ENCODE results near the gene DAAM1. TPM values are rescaled to one million over a fixed set of nuclear protein-coding genes. Genes with fewer than 3 reads are reported as not detected.

Gene DAAM1
- total RNA-seq, 1 donor: 19.5 TPM

DNA sequence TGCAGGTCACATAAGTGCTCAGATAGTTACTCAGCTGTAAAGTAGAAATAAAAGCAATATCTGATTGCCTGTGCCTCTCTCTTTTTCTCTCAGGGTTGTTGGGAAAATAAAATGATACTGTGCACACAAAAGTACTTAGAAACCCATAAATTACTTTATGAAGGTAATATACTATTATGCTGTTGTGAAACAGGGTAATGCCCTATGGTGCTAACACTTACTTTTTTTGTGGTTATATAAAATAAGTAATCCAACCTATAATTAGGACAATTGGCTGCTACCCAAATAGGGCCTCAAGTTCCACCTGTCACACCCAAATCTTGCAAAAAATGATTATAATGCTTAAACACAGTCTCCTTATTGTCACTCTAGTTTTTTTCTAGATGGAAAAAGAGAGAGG is 50.6 kb downstream of the DAAM1 start:
- DNase-seq (ENCODE audit: insufficient read length, low spot score, missing footprints): no peak
- Histone ChIP-seq H3K4me1 (ENCODE audit: insufficient read depth, low read length) (no peaks in the 10 kb centered on the region), H3K27me3 (ENCODE audit: insufficient read depth, low read length) (no peaks in the 10 kb centered on the region), H3K36me3 (ENCODE audit: insufficient read depth, low read length) (no peaks in the 10 kb centered on the region), H2AFZ (ENCODE audit: low read length) (no peak overlapping the region), H3K4me2 (ENCODE audit: insufficient read depth, low read length) (no peak overlapping the region), H4K20me1 (ENCODE audit: insufficient read depth, low read length) (peaks cover 13% of the 10 kb centered on the region), H3K9me3 (ENCODE audit: low read depth, low read length) (no peaks in the 10 kb centered on the region), H3K4me3 (ENCODE audit: insufficient read depth, low read length) (no peak overlapping the region), H3K27ac (ENCODE audit: low read depth, low read length) (no peak overlapping the region), H3K79me2 (ENCODE audit: insufficient read depth, low read length) (peaks cover 31% of the 10 kb centered on the region)
- TF ChIP-seq CTCF (IDR thresholded peaks at IDR 0.05; ENCODE audit: extremely low read depth, low read depth, low read length): no peak

DNA sequence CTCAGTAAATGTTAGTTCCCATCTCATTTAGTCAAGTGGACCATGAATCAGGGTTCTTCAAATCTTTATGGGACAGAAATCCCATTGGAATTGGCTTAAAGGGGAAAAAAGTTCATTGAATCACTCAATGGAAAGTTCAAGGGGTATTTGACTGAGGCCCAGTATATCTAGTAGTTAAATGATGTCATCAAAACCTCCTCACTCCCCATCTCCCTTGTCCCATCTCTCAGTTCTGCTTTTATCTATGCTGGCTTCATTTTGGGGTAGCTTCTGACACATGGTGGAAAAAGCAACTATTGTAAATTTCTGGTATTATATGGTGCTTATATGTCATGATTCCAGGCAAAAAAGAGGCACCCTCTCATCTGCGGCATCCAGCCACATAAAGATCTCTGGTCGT is 51.9 kb downstream of the DAAM1 start:
- Histone ChIP-seq H3K4me2 (ENCODE audit: insufficient read depth, low read length) (no peak overlapping the region), H3K4me3 (ENCODE audit: insufficient read depth, low read length) (no peak overlapping the region), H2AFZ (ENCODE audit: low read length) (no peak overlapping the region), H3K4me1 (ENCODE audit: insufficient read depth, low read length) (no peaks in the 10 kb centered on the region), H3K9me3 (ENCODE audit: low read depth, low read length) (no peaks in the 10 kb centered on the region), H3K79me2 (ENCODE audit: insufficient read depth, low read length) (peaks cover 31% of the 10 kb centered on the region), H4K20me1 (ENCODE audit: insufficient read depth, low read length) (peaks cover 13% of the 10 kb centered on the region), H3K27ac (ENCODE audit: low read depth, low read length) (no peak overlapping the region), H3K36me3 (ENCODE audit: insufficient read depth, low read length) (no peaks in the 10 kb centered on the region), H3K27me3 (ENCODE audit: insufficient read depth, low read length) (no peaks in the 10 kb centered on the region)
- TF ChIP-seq CTCF (IDR thresholded peaks at IDR 0.05; ENCODE audit: extremely low read depth, low read depth, low read length): no peak
- DNase-seq (ENCODE audit: insufficient read length, low spot score, missing footprints): no peak

DNA sequence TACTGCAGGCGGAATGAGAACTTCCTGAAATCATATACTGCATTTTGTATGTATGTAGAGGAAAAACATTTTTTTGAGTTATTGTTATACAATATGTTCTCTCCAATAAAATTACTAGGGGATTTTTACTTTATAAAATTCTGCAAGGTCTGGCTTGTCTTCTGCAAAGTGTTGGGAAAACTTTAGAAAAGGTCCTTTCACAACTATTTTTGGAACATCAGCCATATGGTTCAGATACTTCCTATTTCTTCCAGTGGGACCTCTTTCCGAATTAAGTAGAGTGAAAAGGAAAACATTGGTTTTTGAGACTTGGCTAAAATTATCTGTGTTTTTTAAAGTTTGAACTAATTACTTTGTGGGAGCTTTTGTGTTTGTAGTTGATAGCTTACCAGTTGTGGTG is 52.7 kb downstream of the DAAM1 start:
- H3K36me3 ChIP-seq (ENCODE audit: insufficient read depth, low read length): no peaks in the 10 kb centered on the region
- H3K9me3 ChIP-seq (ENCODE audit: low read depth, low read length): no peaks in the 10 kb centered on the region
- no peak for DNase-seq (ENCODE audit: insufficient read length, low spot score, missing footprints)
- H2AFZ ChIP-seq (ENCODE audit: low read length): no peak overlapping the region
- peaks cover 13% of the 10 kb centered on the region for H4K20me1 ChIP-seq (ENCODE audit: insufficient read depth, low read length)
- no peak overlapping the region for H3K4me3 ChIP-seq (ENCODE audit: insufficient read depth, low read length)
- H3K4me2 ChIP-seq (ENCODE audit: insufficient read depth, low read length): no peak overlapping the region
- no peaks in the 10 kb centered on the region for H3K27me3 ChIP-seq (ENCODE audit: insufficient read depth, low read length)
- no peak overlapping the region for H3K27ac ChIP-seq (ENCODE audit: low read depth, low read length)
- peaks cover 31% of the 10 kb centered on the region for H3K79me2 ChIP-seq (ENCODE audit: insufficient read depth, low read length)
- TF ChIP-seq CTCF (IDR thresholded peaks at IDR 0.05; ENCODE audit: extremely low read depth, low read depth, low read length): no peak
- H3K4me1 ChIP-seq (ENCODE audit: insufficient read depth, low read length): no peaks in the 10 kb centered on the region

DNA sequence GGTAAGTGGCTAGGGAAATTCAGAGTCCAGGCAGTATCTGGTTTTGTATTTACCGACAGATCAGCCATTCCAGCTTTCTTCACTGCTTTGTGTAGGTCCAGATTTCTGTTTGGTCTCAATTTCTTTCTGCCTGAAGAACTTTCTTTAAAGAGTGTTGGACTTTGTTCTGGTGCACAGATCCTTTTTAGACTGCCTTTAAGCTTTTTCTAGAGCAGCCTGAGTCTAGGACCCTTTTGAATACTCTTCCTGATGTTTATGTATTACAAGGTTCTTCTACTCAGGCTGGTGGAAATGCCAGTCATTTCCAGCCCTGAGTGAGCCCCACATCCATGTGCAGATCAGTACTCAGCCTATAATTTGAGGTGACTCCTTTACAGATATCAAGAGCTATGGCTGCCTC is 54.7 kb downstream of the DAAM1 start:
- peaks cover 1% of the 10 kb centered on the region for H4K20me1 ChIP-seq (ENCODE audit: insufficient read depth, low read length)
- no peaks in the 10 kb centered on the region for H3K27me3 ChIP-seq (ENCODE audit: insufficient read depth, low read length)
- no peak for DNase-seq (ENCODE audit: insufficient read length, low spot score, missing footprints)
- H3K79me2 ChIP-seq (ENCODE audit: insufficient read depth, low read length): peaks cover 24% of the 10 kb centered on the region
- no peak overlapping the region for H2AFZ ChIP-seq (ENCODE audit: low read length)
- no peaks in the 10 kb centered on the region for H3K9me3 ChIP-seq (ENCODE audit: low read depth, low read length)
- no peak overlapping the region for H3K4me3 ChIP-seq (ENCODE audit: insufficient read depth, low read length)
- no peak overlapping the region for H3K27ac ChIP-seq (ENCODE audit: low read depth, low read length)
- no peak for TF ChIP-seq CTCF (IDR thresholded peaks at IDR 0.05; ENCODE audit: extremely low read depth, low read depth, low read length)
- H3K36me3 ChIP-seq (ENCODE audit: insufficient read depth, low read length): no peaks in the 10 kb centered on the region
- no peaks in the 10 kb centered on the region for H3K4me1 ChIP-seq (ENCODE audit: insufficient read depth, low read length)
- no peak overlapping the region for H3K4me2 ChIP-seq (ENCODE audit: insufficient read depth, low read length)

Data from osteoblast (primary cell).